ENCODE measurements around the gene OXNAD1. TPM values are rescaled to one million over a fixed set of nuclear protein-coding genes. Genes with fewer than 3 reads are reported as not detected.

The OXNAD1 gene
- total RNA-seq, 6 experiments from 2014 or later, result 8.1 to 27.2 (median 16.2) TPM

- H3K27ac ChIP-seq, result no peak overlapping the region
- no peaks in the 10 kb centered on the region for H3K36me3 ChIP-seq
- intact Hi-C loops (cut with DNase I), result loop anchor here in 1 of 2 donors (10.0 kb wide), 2 partner anchors 189 to 609 kb away; no protein-coding TSS in a partner anchor
- no peaks in the 10 kb centered on the region for H3K9me3 ChIP-seq
- no peak for TF ChIP-seq POLR2A (IDR thresholded peaks at IDR 0.05)
- no peak for TF ChIP-seq CTCF (IDR thresholded peaks at IDR 0.05)
- no peaks in the 10 kb centered on the region for H3K27me3 ChIP-seq
- ATAC-seq (no peak), DNase-seq (no peak)
- H3K4me3 ChIP-seq, result no peak overlapping the region
- 61% methylated on average over 9 of the region's 9 CpGs for WGBS (ENCODE audit: insufficient coverage, low coverage, low lambda C conversion rate, missing lambda C conversion rate)
- H3K4me1 ChIP-seq, result peaks cover 0 to 36% (median 0%) of the 10 kb centered on the region in 4 donors
Observed at GRCh38 chr3:16243706-16244490, 21.1 kb upstream of the OXNAD1 start.

DNA sequence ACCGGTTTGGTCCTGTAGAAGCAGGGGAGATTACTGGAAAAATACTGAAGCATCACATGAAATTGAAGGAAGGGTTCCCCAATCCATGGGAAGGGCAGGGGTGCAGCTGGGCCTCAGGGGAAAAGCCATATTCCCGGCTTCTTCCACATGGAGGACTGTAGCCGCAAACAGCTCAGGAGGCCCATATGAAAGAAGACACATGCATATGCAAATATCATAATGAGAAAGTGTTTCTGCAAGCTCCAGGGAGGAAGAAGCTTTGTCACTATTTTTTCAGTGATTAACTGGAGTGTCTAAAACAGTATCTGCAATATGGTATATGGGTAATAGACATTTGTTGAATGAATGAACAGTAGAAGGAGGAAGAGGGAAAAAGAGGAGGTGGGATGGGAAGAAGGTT is 19.4 kb upstream of the OXNAD1 start:
- Histone ChIP-seq H3K27ac (no peak overlapping the region), H3K9me3 (no peaks in the 10 kb centered on the region), H3K36me3 (no peaks in the 10 kb centered on the region), H3K4me3 (no peak overlapping the region), H3K27me3 (no peaks in the 10 kb centered on the region), H3K4me1 (peaks cover 0 to 19% (median 0%) of the 10 kb centered on the region in 4 donors)
- ATAC-seq (no peak), DNase-seq (no peak)
- no peak for TF ChIP-seq CTCF (IDR thresholded peaks at IDR 0.05)
- TF ChIP-seq POLR2A (IDR thresholded peaks at IDR 0.05), result no peak
- WGBS (ENCODE audit: insufficient coverage, low coverage, low lambda C conversion rate, missing lambda C conversion rate), result 90% methylated on average over 2 of the region's 3 CpGs
- intact Hi-C loops (cut with DNase I), result loop anchor here (5.0 to 10.0 kb wide), 4 partner anchors 63 to 611 kb away; no protein-coding TSS in a partner anchor

DNA sequence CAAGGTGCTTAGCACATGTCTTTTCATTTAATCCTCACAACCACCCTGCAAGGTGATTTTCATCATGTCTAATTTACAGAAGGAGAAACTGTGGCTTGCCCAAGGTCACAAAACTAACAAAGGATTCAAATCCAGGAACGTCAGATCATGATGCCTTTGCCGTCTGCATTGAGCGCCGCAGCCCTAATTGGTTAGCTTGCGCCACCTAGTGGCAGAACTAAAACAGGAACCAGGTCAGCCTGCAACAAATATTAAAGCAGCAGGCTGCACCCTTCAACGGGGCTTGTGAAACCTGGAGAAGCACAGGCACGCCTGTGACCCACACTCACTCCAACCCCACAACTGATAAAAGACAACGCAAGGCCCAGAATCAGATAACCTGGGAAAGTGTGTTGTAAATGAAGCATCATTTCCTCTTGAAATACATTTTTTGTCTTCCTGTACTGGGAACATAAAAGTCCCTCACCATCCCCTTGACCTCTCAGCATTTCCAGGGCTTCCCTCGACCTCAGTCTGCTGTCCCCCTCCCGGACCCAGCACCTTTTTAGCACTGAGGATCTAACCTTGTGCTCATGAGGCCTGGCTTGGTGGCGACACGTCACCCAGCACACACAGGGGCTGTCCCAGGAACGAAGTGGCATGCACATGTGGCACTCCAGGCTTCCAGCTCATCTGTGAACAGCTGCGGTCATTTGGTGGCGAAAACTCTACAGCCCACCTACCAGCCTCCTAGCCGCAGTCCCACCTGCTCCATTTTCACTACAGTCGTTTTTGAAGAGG is 17.5 kb upstream of the OXNAD1 start:
- Histone ChIP-seq H3K27ac (no peak overlapping the region), H3K36me3 (no peaks in the 10 kb centered on the region), H3K9me3 (no peaks in the 10 kb centered on the region), H3K27me3 (no peaks in the 10 kb centered on the region), H3K4me3 (no peak overlapping the region), H3K4me1 (peaks cover 0 to 13% (median under 1%) of the 10 kb centered on the region in 4 donors)
- TF ChIP-seq POLR2A (IDR thresholded peaks at IDR 0.05) (no peak), CTCF (IDR thresholded peaks at IDR 0.05) (peak; percentile 91 to 96 (median 96))
- intact Hi-C loops (cut with DNase I), result loop anchor here (5.0 to 10.0 kb wide), 4 partner anchors 65 to 613 kb away; no protein-coding TSS in a partner anchor
- peak; percentile 70 to 82 (median 77) for DNase-seq
- peak; percentile 86 to 93 (median 91) for ATAC-seq
- WGBS (ENCODE audit: insufficient coverage, low coverage, low lambda C conversion rate, missing lambda C conversion rate), result 15% methylated on average over 16 of the region's 17 CpGs

DNA sequence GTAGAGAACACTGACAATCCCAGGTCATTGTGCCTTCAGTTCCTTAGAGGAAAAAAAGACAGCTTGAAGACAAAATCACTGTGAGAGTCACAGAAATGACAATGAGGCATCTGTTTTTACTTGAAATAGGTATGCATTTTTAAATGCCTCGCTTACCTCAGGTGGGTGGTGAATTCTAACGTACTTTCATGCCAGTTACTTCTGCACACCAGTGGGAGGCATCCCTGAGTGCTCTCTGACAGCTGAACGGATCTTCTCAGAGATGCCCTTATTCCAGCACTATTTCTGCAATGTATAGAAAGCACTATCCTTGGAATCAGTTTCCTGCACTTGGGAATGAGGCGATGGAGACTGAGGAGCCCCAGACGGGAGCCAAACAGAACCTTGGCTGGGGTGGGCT is 16.5 kb upstream of the OXNAD1 start:
- Histone ChIP-seq H3K36me3 (no peaks in the 10 kb centered on the region), H3K4me3 (no peak overlapping the region), H3K27me3 (no peaks in the 10 kb centered on the region), H3K9me3 (no peaks in the 10 kb centered on the region), H3K4me1 (peaks cover 0 to 24% (median 7%) of the 10 kb centered on the region in 4 donors), H3K27ac (no peak overlapping the region)
- no peak for ATAC-seq
- TF ChIP-seq POLR2A (IDR thresholded peaks at IDR 0.05), result no peak
- no peak for TF ChIP-seq CTCF (IDR thresholded peaks at IDR 0.05)
- WGBS (ENCODE audit: insufficient coverage, low coverage, low lambda C conversion rate, missing lambda C conversion rate), result 76% methylated on average over 4 of the region's 5 CpGs
- no peak for DNase-seq
- intact Hi-C loops (cut with DNase I), result loop anchor here (5.0 to 10.0 kb wide), 4 partner anchors 66 to 614 kb away; no protein-coding TSS in a partner anchor

Data from right lobe of liver (tissue), 6 donors.